HG03039 (cell line): ENCODE data around the gene RWDD4.

ENCODE experiments used
- ATAC-seq: cut with Tn5 transposase; IDR thresholded peaks from one replicate; pipeline ENCODE4 v1.9.1; 2021; ENCODE audit warnings: mild to moderate bottlenecking, moderate library complexity; ENCODE audit not compliant: unreplicated experiment

RWDD4 gene

GRCh38 chr4:183659029-183659871, at the start of gene RWDD4, which contains the start of gene TRAPPC11:
RWDD4 (minus strand) TSS chr4:183659185; CDS start chr4:183658952, 233 bp downstream.
TRAPPC11 (plus strand) TSS chr4:183659293; CDS start chr4:183663868, 4,575 bp downstream.
- ATAC-seq, result peak; percentile 99

GRCh38 chr4:183702492-183702891, 43.5 kb upstream of the RWDD4 start:
- ATAC-seq, result no peak

GRCh38 chr4:183700407-183700806, 41.4 kb upstream of the RWDD4 start:
- ATAC-seq, result no peak

GRCh38 chr4:183698909-183699308, 39.9 kb upstream of the RWDD4 start:
- ATAC-seq, result no peak

- ATAC-seq, result no peak
Observed at GRCh38 chr4:183691897-183692296, 32.9 kb upstream of the RWDD4 start.

GRCh38 chr4:183691006-183691405, 32.0 kb upstream of the RWDD4 start:
- ATAC-seq, result no peak

GRCh38 chr4:183688216-183688615, 29.2 kb upstream of the RWDD4 start:
- ATAC-seq, result no peak

GRCh38 chr4:183686461-183686860, 27.5 kb upstream of the RWDD4 start:
- no peak for ATAC-seq

- no peak for ATAC-seq
Observed at GRCh38 chr4:183681119-183681518, 22.1 kb upstream of the RWDD4 start.

GRCh38 chr4:183675625-183676024, 16.6 kb upstream of the RWDD4 start:
- no peak for ATAC-seq

GRCh38 chr4:183674153-183674552, 15.2 kb upstream of the RWDD4 start:
- ATAC-seq, result no peak

- ATAC-seq, result no peak
Observed at GRCh38 chr4:183670960-183671555, 12.1 kb upstream of the RWDD4 start.

GRCh38 chr4:183670251-183670650, 11.3 kb upstream of the RWDD4 start:
- no peak for ATAC-seq

GRCh38 chr4:183666088-183666487, 7.1 kb upstream of the RWDD4 start:
- no peak for ATAC-seq

- ATAC-seq, result no peak
Observed at GRCh38 chr4:183659872-183660242, 872 bp upstream of the RWDD4 start.

- peak; percentile 27 for ATAC-seq
Observed at GRCh38 chr4:183658362-183659028, 490 bp downstream of the RWDD4 start.

- ATAC-seq, result no peak
Observed at GRCh38 chr4:183657564-183657963, 1.4 kb downstream of the RWDD4 start.

- ATAC-seq, result no peak
Observed at GRCh38 chr4:183645326-183645725, 13.7 kb downstream of the RWDD4 start.

GRCh38 chr4:183639291-183639690, 19.7 kb downstream of the RWDD4 start:
- ATAC-seq, result no peak

- ATAC-seq, result no peak
Observed at GRCh38 chr4:183638436-183638835, 20.5 kb downstream of the RWDD4 start.

GRCh38 chr4:183637461-183637860, 21.5 kb downstream of the RWDD4 start:
- ATAC-seq, result no peak

- ATAC-seq, result no peak
Observed at GRCh38 chr4:183636923-183637322, 22.1 kb downstream of the RWDD4 start.
